Neural progenitor cell (in vitro differentiated cells): Measurements from ENCODE around the gene MAGI2.

Source experiments
- CTCF ChIP-seq: fragments of 200-600 bp; sonication (generic); IDR thresholded peaks from 2 replicates; pipeline ENCODE4 v1.5.1; 2017; ENCODE audit warnings: antibody characterized with exemption, mild to moderate bottlenecking
- EZH2 ChIP-seq: fragments of 200-600 bp; sonication (generic); IDR thresholded peaks from 2 replicates; pipeline ENCODE4 v1.6.1; 2017; ENCODE audit warnings: antibody characterized with exemption, mild to moderate bottlenecking, moderate library complexity
- EZH2phosphoT487 ChIP-seq: fragments of 200-600 bp; sonication (generic); IDR thresholded peaks from 2 replicates; pipeline ENCODE4 v1.6.1; 2017; ENCODE audit warnings: antibody characterized with exemption

GRCh38 chr7:79434098-79434497, 19.4 kb downstream of the MAGI2 start:
- TF ChIP-seq CTCF (no peak), EZH2 (no peak), EZH2phosphoT487 (no peak)
